Inflammatory macrophage treated with lipopolysaccharide for 4 hours (primary cell): ENCODE data around the gene TRIP10.
"Not testable (repeated sequence)": the region's sequence is repeated elsewhere in the genome, so short reads cannot be mapped to it uniquely, and the experiment has no call there.

Experiments
- DNase-seq: peaks from one replicate; pipeline ENCODE4 v3.0.0-alpha.2; 2020

The TRIP10 gene

GRCh38 chr19:6744381-6745301, 5.2 kb downstream of the TRIP10 start:
- DNase-seq, result no peak

GRCh38 chr19:6745965-6746364, 6.5 kb downstream of the TRIP10 start:
- DNase-seq, result no peak

GRCh38 chr19:6748543-6748942, 9.1 kb downstream of the TRIP10 start:
- not testable (repeated sequence) for DNase-seq

DNA sequence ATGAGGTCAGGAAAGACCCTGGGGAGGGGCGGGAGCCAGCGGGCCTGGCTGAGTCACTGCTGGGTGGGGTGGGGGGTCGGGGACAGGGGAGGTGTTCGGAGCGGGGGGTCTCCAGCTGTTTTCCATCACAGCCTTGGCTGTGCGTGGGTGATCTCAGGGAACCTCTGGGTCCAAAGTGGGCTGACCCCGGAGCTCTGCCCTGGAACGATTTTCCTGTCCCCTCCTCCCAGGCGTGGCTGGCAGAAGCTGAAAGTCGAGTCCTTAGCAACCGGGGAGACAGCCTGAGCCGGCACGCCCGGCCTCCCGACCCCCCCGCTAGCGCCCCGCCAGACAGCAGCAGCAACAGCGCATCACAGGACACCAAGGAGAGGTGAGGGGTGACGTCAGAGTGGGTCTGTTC, 10.6 kb downstream of the TRIP10 start:
- DNase-seq, result no peak

DNA sequence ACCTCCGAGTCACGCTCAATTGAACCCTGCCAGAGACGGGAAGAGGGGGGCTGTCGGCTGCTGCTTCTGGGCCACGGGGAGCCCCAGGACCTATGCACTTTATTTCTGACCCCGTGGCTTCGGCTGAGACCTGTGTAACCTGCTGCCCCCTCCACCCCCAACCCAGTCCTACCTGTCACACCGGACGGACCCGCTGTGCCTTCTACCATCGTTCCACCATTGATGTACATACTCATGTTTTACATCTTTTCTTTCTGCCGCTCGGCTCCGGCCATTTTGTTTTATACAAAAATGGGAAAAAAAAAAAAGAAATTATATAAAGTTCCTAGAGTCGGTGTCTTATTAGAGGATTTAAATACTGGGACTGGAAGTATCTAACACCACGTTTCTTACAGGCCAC, 11.7 kb downstream of the TRIP10 start:
- no peak for DNase-seq

- no peak for DNase-seq
These were observed 13.0 kb downstream of the TRIP10 start for GRCh38 chr19:6752256-6753177.

GRCh38 chr19:6753178-6754031, 13.9 kb downstream of the TRIP10 start:
- peak; percentile 82 for DNase-seq

DNA sequence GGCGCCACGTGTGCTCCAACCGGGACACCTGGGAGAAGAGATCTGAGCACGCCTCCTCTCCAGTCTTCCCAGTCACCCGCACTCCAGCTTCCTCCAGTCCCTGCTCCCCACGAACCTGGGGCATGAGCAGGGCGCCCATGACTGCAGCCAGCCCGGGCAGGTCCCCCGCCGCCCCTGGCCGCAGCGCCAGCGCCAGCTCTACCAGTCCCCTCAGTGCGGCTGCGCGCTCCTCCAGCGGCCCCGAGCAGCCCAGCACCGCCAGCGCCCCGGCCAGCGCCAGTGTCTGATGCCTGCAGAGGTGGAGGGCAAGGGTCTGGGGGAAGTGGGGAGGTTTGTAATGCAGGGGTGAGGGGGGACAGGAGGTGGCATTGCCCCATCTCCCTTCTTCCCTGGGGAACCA, 14.7 kb downstream of the TRIP10 start:
- no peak for DNase-seq

GRCh38 chr19:6754653-6755463, 15.4 kb downstream of the TRIP10 start:
- DNase-seq, result no peak

DNA sequence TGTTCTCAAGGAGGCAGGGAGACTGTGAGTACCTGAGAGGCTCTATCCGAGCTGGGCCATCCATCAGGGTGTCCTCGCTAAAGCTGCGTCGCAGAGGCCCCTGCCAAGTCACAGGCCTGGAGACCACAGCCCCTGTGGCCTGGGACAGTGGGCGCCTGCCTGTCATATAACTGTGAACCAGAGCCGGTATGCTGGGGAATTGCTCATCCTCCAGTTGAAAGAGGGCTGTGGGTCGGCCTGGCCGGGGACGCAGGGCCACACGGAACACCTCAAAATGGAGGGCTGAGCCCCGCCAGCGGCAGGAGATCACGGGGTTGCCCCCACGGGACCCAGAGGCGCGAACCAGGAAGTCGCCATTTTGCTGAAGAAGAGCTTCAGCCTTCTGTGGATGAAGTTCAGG, 21.1 kb downstream of the TRIP10 start:
- no peak for DNase-seq

DNA sequence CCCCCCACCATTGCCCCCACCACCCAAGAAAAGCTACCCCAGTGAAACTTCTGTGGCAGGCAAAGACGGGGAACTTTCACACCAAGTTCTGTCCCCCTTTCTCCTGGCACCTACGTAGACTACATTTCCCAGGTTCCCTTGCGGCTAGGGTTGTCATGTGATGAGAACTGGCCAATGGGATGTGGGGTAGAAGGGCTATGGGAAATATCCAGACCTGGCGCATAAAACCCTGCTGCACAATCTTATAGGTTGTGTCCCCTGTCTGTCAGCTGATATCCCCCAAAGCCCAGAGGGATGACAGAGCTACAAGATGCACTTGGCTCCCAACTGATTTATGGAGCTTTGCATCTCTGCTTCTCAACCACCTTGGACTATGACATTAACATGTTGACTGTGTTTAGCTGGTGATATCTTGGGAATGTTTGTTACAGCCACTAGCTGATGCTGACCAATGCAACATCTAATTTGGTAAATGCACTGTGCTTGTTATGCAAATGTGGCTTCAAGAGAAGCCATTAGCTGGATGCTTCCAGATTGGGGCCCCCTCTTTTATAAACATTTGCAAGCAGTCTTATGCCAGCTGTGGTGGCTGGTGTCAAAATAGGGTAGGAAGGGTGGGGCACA, 21.7 kb downstream of the TRIP10 start:
- DNase-seq, result no peak

DNA sequence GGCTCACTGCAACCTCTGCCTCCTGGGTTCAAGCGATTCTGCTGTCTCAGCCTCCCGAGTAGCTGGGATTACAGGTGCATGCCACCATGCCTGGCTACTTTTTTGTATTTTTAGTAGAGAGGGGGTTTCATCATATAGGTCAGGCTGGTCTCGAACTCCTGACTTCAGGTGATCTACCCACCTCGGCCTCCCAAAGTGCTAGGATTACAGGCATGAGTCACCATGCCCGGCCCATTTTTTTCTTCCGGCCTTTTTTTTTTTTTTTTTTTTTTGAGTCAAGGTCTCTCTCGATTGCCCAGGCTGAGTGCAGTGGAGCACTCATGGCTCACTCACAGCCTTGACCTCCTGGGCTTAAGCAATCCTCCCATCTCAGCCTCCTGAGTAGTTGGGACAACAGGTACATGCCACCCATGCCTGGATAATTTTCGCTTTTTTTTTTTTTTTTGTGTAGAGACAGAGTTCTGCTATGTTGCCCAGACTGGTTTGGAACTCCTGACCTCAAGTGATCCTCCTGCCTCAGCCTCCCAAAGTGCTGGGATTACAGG, 22.8 kb downstream of the TRIP10 start:
- DNase-seq, result not testable (repeated sequence)

GRCh38 chr19:6765738-6766356, 26.4 kb downstream of the TRIP10 start:
- DNase-seq, result no peak

GRCh38 chr19:6766357-6767080, 27.0 kb downstream of the TRIP10 start:
- DNase-seq, result no peak

DNA sequence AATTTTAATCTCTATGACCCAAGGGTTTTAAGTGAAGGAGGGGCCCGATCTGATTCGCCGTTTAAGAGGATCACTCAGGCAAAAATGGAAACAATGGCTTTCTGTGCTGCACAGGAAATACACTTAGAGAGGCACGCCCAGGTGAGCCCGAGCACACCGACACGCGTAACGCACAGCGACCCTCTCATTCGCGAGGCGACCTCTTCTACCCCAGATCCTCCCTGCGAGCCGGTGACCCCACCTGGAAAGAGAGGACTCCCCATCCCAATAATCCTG, 27.5 kb downstream of the TRIP10 start:
- DNase-seq, result no peak

DNA sequence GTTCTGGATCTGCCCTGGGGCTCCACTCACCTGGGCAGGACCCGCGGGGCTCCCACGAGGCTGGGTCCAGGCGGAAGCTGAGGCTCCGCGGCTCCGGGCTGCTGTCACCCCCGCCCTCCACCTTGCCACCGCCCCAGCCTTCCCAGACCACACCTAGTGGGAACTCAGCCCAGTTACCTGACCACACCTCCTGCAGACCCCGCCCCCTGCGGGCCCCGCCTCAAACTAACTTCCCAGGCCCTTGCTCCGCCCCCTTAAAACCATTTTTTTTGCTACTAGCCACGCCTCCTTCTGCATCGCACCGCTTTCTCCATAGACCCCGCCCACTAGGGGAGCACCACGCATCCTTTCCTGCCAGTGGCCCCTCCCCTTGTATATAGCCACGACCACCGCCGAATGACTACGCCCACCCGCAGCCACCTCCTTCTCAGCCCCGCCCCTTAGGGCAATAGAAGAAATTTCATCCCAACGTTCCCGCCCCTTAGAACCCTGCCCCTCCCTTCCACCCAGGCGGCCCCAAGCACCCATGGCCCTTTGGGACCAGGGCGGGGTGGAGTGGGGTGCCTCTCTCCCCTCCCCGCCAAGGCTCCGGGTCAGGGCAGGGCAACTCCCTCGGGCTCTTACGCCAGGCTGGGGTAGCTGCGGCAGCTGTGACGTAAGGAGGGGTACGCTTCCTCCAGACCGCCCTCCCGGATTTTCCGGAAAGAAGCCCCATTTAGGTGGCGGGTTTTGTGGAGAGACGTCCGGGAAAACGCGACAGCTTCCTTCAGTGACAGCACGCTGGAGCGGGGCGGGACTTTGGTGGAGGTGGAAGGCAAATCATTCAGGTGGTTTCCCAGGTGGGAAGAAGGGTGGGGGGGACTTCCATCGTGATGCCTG, 28.1 kb downstream of the TRIP10 start, which contains the start of gene SH2D3A:
Gene SH2D3A (minus strand): TSS at position 79 of the 879 bp plus-strand sequence. CDS start 3,687 bp downstream, outside the sequence.
- peak; percentile 95 for DNase-seq

- no peak for DNase-seq
These were observed 28.8 kb downstream of the TRIP10 start for GRCh38 chr19:6768236-6768785.

DNA sequence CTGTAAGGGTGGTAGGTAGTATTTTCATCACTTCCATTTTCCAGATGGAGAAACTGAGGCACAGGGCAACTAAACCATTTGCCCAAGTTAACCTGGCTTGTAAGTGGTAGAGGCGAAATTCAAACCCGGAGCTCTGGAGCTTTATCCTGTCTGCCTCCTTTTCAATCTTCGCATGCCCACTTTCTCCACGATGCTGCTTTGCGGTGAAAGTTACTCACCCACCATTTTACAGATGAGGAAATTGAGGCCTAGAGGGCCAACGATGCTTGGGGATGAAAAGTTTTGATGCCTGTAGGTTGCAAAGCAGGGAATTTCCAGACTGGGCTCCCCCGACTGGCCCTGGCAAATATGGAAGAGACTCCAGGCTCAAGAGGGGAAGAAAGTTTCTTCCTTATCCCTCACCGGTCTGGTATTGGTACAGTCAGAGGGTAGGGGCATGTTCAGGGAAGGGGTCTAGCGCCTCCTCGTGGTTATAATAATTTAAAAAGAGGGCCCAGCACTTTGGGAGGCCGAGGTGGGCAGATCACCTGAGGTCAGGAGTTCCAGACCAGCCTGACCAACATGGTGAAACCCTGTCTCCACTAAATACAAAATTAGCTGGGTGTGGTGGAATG, 29.6 kb downstream of the TRIP10 start:
- DNase-seq, result peak; percentile 70
